GM19438 (cell line): ENCODE data around the gene MAFF.
"Not testable (repeated sequence)": the region's sequence is repeated elsewhere in the genome, so short reads cannot be mapped to it uniquely, and the experiment has no call there.

Experiments
- ATAC-seq: cut with Tn5 transposase; IDR thresholded peaks from one replicate; pipeline ENCODE4 v1.9.1; 2021; ENCODE audit warnings: low read depth; ENCODE audit not compliant: unreplicated experiment

MAFF gene

GRCh38 chr22:38221908-38222796 is 20.4 kb downstream of the MAFF start:
- ATAC-seq: no peak

GRCh38 chr22:38222797-38223119 is 21.0 kb downstream of the MAFF start:
- no peak for ATAC-seq

- ATAC-seq: no peak
These were observed 21.6 kb downstream of the MAFF start for GRCh38 chr22:38223289-38223960.

- ATAC-seq: no peak
These were observed 25.3 kb downstream of the MAFF start for GRCh38 chr22:38226853-38227649.

- ATAC-seq: no peak
These were observed 26.6 kb downstream of the MAFF start for GRCh38 chr22:38228326-38228872.

- no peak for ATAC-seq
These were observed 27.3 kb downstream of the MAFF start for GRCh38 chr22:38228873-38229740.

- no peak for ATAC-seq
These were observed 28.5 kb downstream of the MAFF start for GRCh38 chr22:38230108-38230825.

- ATAC-seq: no peak
These were observed 29.1 kb downstream of the MAFF start for GRCh38 chr22:38230916-38231315.

- ATAC-seq: no peak
These were observed 30.4 kb downstream of the MAFF start for GRCh38 chr22:38232196-38232595.

- no peak for ATAC-seq
These were observed 31.6 kb downstream of the MAFF start for GRCh38 chr22:38233427-38233826.

GRCh38 chr22:38233856-38234255 is 32.1 kb downstream of the MAFF start:
- not testable (repeated sequence) for ATAC-seq

GRCh38 chr22:38235240-38235850 is 33.6 kb downstream of the MAFF start:
- ATAC-seq: no peak

- ATAC-seq: no peak
These were observed 35.0 kb downstream of the MAFF start for GRCh38 chr22:38236786-38237185.

GRCh38 chr22:38238519-38239071 is 36.8 kb downstream of the MAFF start:
- ATAC-seq: no peak

GRCh38 chr22:38239101-38239761 is 37.4 kb downstream of the MAFF start:
- ATAC-seq: no peak

- ATAC-seq: no peak
These were observed 39.0 kb downstream of the MAFF start for GRCh38 chr22:38240734-38241252.

GRCh38 chr22:38243007-38243765 is 41.4 kb downstream of the MAFF start:
- no peak for ATAC-seq
